ENCODE data around the gene ARID2.

ARID2 gene

DNA sequence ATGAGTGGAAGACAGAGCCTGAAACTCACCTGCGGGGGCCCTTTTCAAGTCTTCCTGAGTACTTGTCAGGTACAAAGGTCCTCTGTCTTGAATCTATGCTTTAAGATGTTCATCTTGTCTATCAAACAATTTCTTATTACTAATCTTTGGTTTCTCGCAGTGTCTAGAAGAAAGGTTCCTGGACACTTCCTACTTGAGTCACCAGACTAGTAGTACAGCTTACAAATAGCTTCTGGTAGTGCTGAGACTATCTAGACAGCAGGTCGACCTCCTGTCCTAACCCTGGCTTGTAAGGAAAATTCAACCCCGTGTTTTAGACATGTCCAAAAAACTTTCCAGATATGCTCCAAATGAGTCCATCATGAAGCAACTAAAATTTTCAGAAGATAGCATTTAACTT, 11.2 kb upstream of the ARID2 start:
- no peak for DNase-seq (ENCODE audit: insufficient read length, low spot score)
- FAIRE-seq: no peak

DNA sequence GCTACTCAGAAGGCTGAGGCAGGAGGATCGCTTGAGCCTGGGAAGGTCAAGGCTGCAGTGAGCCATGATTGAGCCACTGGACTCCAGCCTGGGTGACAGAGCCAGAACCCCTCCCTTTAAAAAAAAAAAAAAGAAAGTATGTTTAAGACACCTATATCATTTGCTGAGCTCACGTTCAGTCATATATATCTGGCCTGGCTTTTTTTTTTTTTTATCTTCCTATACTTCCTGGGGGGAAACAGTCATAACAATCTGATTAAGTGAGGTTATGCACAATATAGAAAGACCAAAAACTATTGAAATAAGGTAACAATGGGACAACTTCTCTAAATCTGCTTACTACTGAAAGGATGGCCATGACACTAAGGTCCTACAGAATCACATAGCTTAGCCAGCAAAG, 9.4 kb upstream of the ARID2 start:
- no peak for FAIRE-seq

DNA sequence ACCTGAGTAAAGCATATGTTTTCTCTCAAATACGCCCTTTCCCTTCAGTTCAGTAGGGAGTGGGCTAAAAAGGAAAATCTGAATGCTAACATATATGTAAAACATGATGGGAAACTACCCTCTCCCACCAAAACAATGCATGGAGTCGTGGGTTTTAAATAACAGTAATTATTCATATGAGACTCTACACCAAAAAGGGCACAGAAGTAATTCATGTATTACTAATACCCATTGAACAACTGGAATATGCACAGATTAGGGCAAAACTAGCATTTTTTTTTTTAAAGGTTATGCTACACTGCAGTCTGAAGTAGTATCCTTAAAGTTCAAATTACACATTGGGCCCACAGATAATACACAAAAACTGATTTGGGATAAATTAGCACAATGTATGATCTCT, 8.1 kb upstream of the ARID2 start:
- DNase-seq (ENCODE audit: insufficient read length, low spot score): no peak
- no peak for FAIRE-seq

More for the DNA sequence above, 9.4 kb upstream of the ARID2 start:
- no peak for DNase-seq (ENCODE audit: insufficient read length, low spot score)

DNA sequence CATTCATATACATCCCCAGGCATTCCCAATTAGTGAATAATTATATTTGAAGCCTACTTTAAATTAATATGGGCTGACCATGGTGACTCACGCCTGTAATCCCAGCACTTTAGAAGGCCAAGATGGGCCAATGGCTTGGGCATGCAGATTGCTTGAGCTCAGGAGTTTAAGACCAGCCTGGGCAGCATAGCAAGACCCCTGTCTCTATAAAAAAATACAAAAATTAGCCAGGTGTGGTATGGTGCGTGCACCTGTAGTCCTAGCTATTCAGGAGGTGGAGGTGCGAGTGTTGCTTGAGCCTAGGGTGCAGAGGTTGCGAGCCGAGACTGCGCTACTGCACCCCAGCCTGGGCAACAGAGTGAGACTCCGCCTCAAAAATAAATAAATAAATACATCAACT, 7.6 kb upstream of the ARID2 start:
- DNase-seq (ENCODE audit: insufficient read length, low spot score) (no peak), FAIRE-seq (no peak)

DNA sequence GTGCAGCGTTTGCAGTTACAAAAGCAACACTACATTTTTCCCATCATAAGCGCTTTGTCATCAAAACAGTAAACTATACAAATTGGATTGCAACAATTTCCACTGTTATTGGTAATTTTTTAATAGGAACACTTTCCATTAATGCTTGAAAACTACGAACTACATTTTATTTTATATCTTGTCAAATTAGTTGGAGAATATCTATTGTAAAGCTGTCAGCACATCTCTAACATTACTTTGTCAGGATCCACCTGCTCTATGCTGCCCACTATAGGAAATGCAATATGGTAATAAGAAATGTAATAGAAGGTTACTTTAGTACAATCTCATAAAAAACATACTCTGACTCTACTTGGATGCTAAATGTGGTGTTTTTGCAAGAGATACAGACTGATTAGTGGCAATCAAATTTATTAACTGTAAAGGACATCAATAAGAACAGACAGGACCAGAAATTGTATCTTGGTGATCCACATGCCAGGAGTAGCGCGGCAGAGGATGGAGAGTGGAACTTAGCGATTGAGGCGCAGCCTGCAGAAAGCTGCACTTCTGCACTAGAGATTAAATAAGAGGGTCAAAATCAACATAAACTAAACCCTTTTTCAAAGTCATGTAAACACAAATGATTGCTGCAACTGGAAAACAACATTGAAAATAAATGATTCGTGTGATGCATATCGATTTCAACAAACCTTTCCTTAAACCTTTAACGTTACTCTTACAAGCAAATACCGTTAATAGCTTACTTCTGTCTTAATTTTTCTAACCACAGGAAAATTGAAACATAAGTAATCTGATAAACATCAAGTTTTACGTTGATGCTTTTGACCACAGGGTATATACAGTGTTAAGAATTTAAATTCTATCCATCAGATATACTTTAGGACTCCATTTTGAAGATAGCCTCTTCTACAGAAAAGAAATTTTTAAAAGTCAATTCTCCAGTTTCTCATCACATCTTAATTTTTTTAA, 3.6 kb upstream of the ARID2 start:
- DNase-seq (ENCODE audit: insufficient read length, low spot score): peak; percentile 47
- FAIRE-seq: no peak

DNA sequence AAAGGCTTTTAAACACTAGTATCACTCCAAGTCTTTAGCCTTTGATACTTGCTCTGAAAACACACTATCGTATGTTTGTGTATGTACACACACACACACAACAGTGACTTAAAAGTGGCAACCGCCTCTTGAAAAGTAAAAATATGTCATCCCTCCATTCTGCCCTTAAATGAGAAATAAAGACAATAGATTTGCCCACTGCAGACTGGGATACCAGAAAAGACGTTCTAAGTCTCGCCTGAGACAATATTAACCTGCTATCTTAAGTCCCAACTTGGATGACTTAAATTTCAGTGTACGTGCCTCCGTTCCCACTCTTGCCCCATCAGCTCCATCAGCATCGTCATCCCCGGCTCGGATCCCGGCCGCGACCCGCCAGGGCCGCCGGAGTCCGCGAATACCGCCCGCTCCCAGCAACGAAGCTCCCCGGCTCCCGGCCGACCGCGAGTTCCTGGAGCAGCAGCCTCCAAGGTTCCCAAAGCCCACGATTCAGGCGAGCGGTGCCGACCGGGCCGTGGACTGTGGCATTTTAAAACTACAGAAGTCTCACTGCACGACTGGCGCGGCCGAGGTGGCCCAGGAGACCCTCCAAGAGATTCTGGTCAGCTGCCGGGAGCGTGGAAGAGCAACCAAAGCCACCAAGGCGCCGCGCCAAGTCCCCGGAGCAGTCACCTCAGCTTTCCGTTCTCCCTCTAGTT, 2.8 kb upstream of the ARID2 start:
- no peak for FAIRE-seq
- peak; percentile 6 for DNase-seq (ENCODE audit: insufficient read length, low spot score)

DNA sequence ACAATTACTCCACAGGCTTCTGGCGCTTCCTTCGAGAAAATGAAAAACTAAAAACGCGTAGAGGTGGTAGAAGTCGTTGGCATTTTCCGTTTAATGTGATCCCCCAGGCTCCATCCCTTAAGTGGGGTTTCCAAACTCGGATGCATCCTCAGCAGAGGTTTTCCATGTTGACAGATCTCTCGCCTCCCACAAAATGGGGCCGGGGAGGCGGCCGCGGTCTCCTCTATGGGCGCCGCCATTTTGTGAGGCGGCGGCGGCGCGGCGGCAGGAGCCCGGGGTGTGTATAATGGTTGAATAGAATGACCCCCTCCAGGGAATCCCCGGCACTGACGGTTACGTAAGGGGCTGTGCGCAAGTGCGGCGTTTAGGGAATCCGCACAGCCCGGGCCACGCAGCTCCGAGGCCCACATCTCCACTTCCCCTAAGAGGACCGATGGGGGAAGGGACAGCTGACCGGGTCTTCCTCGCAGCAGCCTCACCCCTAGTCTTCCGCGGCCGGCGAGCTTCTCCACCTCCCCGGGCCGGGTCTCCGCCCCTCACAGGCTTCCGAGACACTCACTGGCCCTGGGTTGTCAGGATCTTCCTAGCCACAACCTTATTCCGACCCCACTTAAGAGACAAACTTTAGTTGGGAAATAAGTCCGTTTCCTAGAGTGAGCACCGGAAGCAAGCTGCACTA, 2.1 kb upstream of the ARID2 start:
- FAIRE-seq (peak; percentile 54), DNase-seq (ENCODE audit: insufficient read length, low spot score) (peak; percentile 88)

DNA sequence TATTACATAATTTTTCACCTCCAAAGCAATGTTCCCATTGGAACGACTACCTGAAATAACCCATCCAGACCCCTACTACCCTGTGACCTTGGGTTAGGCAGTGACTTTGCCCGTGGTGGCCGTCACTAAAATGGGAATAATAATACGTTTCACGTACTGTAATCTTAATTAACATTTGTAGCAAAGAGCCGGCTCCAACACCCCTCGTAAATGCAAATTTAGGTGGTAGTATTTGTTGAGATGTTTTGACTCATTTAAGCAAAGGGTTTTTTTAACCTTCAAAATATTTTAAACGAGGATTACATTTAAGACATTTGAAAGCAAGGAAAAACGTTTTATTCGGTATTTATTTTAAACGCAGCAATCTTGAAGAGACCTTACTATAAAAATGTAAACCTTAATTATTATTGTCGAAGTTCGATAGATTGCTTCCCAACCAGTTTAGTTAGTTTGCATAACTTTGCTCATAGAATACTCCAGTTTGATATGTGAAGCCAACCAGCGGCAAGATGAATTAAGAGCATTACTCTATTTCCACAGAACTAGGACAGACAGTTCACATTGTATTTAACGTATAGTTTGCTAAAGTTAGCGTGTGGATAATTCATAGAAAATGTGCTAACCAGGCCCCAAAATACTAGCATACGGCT, 1.4 kb upstream of the ARID2 start:
- DNase-seq (ENCODE audit: insufficient read length, low spot score): no peak

DNA sequence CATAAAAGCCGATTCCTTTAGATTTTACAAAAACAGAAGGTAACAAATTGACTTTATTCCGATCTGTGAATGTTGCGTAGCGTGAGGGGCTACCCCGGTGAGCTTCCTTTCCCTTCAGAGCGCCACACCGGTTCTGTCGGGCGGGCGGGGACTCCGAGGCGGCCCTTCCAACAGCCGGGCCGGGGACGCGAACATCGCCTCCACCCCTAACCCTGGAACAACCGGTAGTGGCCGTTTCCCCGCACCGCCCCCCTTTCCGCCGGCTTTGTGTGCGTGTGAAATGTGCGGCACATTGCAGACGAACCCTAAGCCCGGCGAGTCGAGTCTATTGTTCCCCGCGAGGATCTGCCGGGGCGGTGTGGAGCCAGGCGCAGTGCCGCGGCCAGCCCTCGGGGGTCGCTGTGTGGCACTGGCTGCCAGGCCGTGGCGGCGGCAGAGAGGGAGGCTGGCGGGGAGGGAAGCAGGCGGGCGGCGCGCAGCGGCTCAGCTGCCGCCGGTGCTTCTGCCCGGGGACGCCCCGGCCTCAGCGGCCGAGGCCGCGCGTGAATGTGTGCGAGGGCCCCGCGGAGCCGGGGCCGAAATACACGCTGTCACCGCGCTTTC, 775 bp upstream of the ARID2 start:
- peak; percentile 75 for DNase-seq (ENCODE audit: insufficient read length, low spot score)

More for the DNA sequence above, 1.4 kb upstream of the ARID2 start:
- no peak for FAIRE-seq

DNA sequence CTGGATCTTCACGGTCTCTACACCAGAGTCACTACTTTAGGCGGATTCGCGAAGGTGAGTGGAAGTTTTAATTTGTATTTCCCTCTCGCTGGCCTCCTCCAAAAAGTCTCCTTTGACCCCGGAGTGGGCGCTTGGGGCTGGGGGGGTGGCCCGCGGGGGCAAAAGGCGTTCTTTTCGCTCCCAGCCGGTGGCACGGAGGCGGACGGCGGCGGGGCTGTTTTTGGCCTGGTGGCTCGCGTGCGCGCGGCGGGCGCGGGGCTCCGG, 510 bp downstream of the ARID2 start:
- DNase-seq (ENCODE audit: insufficient read length, low spot score) (no peak), FAIRE-seq (no peak)

More for the DNA sequence above, 775 bp upstream of the ARID2 start:
- peak; percentile 91 for FAIRE-seq

DNA sequence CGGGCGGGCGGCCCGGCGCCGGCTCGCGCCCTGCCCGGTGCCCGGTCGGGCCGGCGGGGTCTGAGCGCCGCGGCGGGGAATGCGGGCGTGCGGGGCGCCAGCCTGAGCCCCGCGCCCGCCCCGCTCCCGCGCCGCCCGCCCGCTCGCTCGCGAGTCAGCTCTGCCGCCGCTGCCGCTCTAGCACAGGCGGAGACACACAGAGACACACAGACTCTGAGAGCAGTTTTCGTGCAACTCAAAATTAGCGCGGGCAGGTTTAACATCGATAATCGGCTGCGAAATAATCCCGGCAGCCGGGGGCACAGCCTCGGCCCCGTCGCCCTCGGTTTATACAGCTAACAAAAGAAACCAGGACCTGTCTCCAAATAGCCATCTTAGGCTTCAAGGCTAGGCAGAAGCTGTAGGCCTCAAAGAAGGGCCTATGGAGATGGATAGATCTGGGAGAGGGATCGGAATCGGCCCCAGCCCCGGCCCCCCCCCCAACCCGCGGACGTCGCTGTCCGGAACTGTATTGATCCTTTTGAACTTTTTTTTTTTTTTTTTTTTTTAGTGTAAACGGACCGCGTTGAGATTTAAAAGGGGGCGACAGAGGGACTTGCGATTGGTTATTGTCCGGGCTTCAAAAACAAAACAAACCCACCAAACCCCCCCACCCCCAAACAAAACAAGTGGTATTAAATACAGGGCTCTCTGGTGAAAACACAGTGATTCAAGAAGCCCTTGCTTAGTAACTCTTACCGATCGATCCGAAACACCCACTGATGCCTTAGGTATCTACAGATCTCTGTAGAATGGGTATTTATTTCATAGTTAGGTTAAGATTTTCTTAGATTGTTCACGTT, 1.1 kb downstream of the ARID2 start:
- DNase-seq (ENCODE audit: insufficient read length, low spot score) (peak; percentile 33), FAIRE-seq (no peak)

DNA sequence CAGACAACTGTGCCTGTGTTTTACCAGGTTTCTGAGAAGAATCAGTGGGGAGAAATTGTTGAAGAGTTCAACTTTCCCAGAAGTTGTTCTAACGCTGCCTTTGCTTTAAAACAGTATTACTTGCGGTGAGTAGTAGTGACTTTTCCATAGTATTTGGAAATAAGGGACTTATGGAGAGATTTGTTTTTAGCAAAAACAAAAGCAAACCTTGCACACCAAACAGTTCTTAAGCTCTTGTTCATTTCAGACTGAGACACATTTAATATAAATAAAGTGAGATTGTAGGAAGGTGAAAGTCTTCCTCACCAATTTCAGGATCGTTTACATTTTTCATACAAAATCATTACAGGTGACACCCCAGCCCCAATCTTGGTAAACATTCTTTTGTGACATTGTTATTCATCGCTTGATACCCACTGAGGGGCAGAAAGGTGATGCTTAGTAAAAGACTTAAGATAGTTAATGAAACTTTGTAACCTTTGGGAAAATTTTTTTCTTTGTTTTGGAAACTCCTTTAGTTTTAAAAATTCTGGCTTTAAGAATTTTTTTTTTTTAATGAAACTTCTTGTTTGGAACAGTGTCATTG, 1.8 kb downstream of the ARID2 start:
- no peak for FAIRE-seq

DNA sequence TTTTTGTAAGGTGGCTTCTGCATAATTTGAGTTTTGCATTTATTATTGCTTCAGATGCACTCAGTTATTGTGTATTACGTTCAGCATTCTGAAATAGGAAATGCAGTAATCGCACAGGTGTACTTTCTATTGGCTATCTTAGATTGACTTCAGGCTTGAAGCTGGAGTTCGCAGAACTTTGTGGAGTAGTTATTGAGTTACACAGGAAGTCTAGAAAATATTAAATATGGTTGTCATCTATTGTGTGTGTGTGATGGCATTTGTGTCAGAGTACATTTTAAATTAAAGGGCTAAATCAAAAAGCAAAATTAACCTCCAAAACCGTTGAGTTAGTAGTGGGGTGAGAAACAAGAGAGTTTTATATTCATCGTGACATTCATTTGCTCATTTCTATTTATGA, 2.7 kb downstream of the ARID2 start:
- DNase-seq (ENCODE audit: insufficient read length, low spot score) (no peak), FAIRE-seq (no peak)

More for the DNA sequence above, 1.8 kb downstream of the ARID2 start:
- no peak for DNase-seq (ENCODE audit: insufficient read length, low spot score)

DNA sequence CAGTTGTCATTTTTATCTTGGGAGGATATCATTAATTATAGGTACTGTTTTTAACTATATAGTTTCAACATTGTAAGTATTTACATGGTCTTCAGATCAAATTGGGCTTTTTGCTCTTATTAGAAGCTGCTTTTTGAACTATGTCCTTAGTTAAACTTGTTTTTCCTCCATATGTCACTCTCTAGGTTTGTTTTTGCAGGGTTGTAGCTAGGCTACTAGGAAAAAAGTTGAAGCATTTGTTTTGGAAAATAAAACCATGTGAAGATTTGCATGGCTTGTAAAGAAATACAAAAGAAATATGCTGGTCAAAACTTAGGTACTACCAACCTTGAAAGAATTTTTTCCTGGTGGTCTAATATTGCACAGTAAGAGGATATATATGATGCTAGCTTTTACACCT, 3.4 kb downstream of the ARID2 start:
- FAIRE-seq (no peak), DNase-seq (ENCODE audit: insufficient read length, low spot score) (no peak)

DNA sequence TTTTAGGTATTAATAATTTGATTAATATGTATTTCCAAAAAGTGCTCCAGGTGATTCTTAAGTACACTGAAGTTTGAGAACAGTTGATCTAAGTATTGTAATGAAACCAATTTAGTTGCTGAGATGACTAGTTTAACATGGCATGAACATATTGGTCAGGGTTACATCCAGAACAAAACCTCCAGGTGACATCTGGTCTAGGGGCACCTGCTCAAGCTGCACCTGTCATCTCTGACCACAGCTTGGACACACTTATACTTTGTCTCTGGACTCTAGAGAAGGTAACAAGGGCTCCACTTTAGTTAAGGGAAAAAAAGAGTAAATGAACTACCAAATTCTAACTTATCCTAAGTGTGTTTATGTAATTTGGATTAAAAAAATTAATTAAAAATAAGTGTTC, 8.1 kb downstream of the ARID2 start:
- FAIRE-seq (no peak), DNase-seq (ENCODE audit: insufficient read length, low spot score) (no peak)

DNA sequence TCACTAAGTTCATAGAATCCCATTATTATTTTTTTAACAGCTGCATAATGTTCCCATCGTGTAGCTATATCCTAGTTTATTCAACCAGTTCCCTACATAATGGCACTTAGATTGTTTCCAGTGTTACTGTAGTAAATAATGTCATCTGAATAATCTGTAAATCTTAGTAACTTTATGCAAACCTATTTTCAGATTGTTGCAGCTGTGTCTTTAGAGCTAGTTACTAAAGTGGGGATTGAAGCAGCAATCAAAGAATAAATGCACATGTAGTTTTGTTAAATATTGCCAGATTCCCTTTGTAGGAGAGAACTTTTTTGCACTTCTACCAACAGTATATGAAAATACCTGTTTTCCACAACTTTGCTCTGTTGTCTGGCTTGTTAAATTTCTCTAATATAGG, 13.1 kb downstream of the ARID2 start:
- no peak for DNase-seq (ENCODE audit: insufficient read length, low spot score)
- no peak for FAIRE-seq

DNA sequence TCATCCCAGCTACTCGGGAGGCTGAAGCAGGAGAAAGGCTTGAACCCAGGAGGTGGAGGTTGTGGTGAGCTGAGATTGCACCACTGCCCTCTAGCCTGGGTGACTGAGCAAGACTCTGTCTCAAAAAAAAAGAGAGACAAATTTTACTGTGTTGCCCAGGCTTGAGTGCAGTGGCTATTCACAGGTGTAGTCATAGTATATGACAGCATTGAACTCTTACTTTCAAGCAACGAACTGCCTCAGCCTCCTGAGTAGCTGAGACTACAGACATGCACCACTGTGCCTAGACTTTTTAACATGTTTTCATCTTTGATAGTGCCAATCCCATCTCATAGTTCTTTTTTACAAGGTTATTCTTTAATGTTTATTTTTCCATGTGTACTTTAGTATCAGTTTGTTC, 13.7 kb downstream of the ARID2 start:
- DNase-seq (ENCODE audit: insufficient read length, low spot score): no peak
- no peak for FAIRE-seq

DNA sequence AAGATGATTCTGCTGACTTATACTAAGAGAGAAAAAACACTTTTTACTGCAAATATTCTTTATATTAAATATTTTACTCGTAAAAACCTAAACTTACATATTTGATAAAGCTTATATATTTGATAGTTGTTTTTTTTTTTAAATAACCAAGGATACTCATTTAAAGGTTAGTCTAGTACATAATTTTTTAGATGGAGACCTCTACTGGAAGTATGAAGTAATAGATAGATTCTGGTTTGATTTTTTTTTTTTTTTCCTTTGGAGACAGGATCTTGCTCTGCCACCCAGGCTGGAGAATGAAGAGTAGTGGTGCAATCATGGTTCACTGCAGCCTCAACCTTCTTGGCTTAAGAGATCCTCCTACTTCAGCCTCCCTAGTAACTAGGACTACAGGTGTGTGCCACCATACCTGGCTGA, 16.4 kb downstream of the ARID2 start:
- FAIRE-seq (no peak), DNase-seq (ENCODE audit: insufficient read length, low spot score) (peak; percentile 23)

DNA sequence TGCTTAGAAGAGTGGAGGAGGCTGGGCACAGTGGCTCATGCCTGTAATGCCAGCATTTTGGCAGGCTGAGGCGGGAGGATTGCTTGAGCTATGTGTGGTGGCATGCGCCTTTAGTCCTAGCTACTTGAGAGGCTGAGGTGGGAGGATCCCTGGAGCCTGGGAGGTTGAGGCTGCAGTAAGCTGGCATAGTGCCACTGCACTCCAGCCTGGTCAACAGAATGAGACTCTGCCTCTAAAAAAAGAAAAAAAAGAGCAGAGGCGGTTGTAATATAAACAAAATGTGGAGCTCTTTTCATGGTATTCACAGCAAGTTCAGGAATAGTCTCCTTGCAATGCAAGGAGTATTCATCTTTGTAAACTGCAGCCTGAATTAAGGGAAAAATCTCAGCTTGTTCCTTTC, 27.2 kb downstream of the ARID2 start:
- DNase-seq (ENCODE audit: insufficient read length, low spot score) (no peak), FAIRE-seq (no peak)
